Measurements from ENCODE around the gene SLC7A8. TPM values are rescaled to one million over a fixed set of nuclear protein-coding genes. Genes with fewer than 3 reads are reported as not detected.

SLC7A8 gene
- total RNA-seq, 1 donor from 2014 or later: 62.3 TPM

DNA sequence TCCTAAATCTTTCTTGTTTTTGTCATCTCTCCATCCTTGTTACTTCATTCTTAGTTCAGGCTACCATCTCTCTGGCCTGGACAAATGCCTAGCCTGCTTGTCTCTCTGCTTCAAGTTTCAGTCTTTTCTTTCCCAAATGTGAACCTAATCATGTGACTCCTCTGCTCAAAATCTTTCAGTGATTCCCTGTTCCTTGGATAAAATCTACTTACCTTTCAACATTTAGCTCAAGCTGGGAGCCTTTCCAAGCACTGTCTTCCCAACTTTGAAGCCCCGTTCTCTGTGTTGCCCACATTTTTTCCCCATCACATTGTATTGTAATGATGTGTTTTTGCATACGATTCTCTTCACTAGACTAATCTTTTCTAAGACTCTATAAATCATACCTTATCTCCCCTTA is 24.7 kb downstream of the SLC7A8 start:
- Mint-ChIP-seq H3K27me3 (ENCODE audit: low read depth) (no peaks in the 10 kb centered on the region), H3K36me3 (peaks cover 11% of the 10 kb centered on the region), H3K9me3 (no peaks in the 10 kb centered on the region), H3K4me3 (no peak overlapping the region), H3K4me1 (peaks cover 56% of the 10 kb centered on the region), H3K27ac (peak overlapping the region; percentile 32)
- TF ChIP-seq, protein P1, sequence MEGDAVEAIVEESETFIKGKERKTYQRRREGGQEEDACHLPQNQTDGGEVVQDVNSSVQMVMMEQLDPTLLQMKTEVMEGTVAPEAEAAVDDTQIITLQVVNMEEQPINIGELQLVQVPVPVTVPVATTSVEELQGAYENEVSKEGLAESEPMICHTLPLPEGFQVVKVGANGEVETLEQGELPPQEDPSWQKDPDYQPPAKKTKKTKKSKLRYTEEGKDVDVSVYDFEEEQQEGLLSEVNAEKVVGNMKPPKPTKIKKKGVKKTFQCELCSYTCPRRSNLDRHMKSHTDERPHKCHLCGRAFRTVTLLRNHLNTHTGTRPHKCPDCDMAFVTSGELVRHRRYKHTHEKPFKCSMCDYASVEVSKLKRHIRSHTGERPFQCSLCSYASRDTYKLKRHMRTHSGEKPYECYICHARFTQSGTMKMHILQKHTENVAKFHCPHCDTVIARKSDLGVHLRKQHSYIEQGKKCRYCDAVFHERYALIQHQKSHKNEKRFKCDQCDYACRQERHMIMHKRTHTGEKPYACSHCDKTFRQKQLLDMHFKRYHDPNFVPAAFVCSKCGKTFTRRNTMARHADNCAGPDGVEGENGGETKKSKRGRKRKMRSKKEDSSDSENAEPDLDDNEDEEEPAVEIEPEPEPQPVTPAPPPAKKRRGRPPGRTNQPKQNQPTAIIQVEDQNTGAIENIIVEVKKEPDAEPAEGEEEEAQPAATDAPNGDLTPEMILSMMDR (IDR thresholded peaks at IDR 0.05; ENCODE audit: unreplicated experiment): no peak
- DNase-seq (ENCODE audit: low spot score in 2 of 2, unreplicated experiment in 2 of 2): no peak

DNA sequence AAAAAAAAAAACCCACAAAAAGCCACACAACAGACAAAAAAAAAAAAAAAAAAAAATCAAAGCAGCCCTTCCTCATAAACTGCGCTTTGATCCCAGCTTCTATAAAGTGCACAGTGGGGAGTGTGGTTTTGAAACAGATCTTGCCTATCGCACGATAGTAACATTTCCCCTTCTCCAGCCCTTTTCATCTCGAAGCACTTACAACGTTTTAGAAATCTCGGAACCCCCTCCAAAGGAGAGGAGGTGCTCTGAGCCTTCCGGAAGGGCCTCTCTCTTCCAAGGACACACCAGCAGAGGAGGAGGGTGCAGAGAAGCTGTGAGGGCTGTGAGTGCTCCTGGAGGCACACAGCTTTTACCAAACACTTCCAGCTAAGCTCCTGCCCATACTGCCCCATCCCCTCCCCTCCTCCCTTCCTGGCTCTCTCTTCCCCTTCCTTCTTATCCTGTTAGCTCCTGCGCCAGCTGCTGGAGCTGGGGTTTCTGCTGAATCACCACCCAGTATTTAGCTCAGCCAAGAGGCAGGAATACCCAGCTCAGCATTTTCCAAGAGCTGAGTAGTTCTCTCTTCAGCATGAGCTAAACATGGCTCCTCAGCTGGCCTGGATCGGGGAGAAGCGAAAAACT is 28.4 kb downstream of the SLC7A8 start:
- Mint-ChIP-seq H3K27ac (peak overlapping the region; percentile 88), H3K4me3 (peak overlapping the region; percentile 15), H3K4me1 (peaks cover 45% of the 10 kb centered on the region), H3K9me3 (no peaks in the 10 kb centered on the region), H3K27me3 (ENCODE audit: low read depth) (no peaks in the 10 kb centered on the region), H3K36me3 (peaks cover 11% of the 10 kb centered on the region)
- no peak for DNase-seq (ENCODE audit: low spot score in 2 of 2, unreplicated experiment in 2 of 2)
- TF ChIP-seq, protein P1 (IDR thresholded peaks at IDR 0.05; ENCODE audit: unreplicated experiment): no peak

DNA sequence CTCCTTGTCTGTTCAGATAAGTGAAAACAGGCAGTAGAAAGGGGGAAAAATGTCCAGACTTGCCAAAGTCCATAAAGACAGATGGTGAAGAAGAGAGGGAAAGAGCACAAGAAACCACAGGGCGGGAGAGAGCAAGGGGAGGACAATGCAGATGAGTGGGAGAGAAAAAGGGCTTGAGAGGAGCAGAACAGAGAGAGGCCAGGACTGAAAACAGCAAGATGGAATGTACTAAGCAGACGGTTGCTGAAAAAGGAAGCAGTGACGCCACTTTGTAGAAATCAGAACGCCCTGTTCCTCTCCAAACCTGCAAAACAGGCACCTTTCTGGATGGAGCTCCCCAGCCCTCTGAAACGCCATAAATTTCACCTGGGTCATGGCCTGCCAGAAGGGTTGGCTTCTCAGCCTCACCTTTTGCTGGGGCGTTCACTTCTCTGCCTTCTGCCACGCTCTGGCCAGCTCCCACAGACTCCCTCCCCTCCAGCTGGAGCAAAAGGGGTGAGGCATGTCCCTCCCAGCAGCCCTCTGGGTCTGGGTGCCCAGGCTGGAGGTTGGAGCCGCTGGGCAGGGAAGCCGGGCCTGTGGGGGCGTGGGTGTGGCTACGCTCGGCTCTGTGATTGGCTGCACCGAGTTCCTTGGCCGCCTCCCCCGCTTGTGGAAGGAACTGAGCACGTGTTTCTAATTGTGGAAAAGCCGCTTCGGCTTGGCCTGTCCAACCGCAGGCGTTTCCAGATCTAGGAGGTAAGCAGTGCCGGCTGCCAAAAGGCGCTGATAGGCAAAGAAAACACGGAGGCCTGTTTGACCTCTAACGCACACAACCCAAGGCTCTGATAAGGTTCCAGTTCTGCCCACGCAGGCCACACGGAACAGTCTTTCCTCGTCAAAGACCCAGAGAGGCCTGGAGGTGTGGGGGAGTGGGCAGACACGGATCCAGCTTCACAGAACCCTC is 29.3 kb downstream of the SLC7A8 start:
- TF ChIP-seq, protein P1 (IDR thresholded peaks at IDR 0.05; ENCODE audit: unreplicated experiment): no peak
- H3K4me1 Mint-ChIP-seq: peaks cover 38% of the 10 kb centered on the region
- peak overlapping the region; percentile 4 for H3K4me3 Mint-ChIP-seq
- H3K27me3 Mint-ChIP-seq (ENCODE audit: low read depth): no peaks in the 10 kb centered on the region
- DNase-seq (ENCODE audit: low spot score in 2 of 2, unreplicated experiment in 2 of 2): peak; percentile 35 to 48
- no peaks in the 10 kb centered on the region for H3K9me3 Mint-ChIP-seq
- H3K36me3 Mint-ChIP-seq: peaks cover 14% of the 10 kb centered on the region
- H3K27ac Mint-ChIP-seq: peak overlapping the region; percentile 88

DNA sequence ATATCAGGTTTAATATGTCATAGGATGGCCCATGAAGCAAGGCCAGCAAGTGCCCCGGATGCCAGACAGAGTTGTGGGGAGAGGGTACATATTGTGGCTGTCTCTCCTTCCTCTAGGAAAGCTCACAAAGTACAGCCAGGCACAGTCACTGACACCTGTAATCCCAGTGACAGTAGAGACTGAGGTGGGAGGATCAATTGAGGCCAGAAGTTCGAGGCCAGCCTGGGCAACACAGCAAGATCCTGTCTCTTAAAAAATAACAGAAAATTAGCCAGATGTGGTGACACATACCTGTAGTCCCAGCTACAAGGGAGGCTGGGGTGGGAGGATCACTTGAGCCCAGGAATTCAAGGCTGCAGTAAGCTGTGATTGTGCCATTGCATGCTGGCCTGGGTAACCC is 32.1 kb downstream of the SLC7A8 start:
- TF ChIP-seq, protein P1 (IDR thresholded peaks at IDR 0.05; ENCODE audit: unreplicated experiment): no peak
- Mint-ChIP-seq H3K27me3 (ENCODE audit: low read depth) (no peaks in the 10 kb centered on the region), H3K27ac (no peak overlapping the region), H3K9me3 (peaks cover 5% of the 10 kb centered on the region), H3K36me3 (peaks cover 19% of the 10 kb centered on the region), H3K4me1 (peaks cover 37% of the 10 kb centered on the region), H3K4me3 (no peak overlapping the region)
- no peak for DNase-seq (ENCODE audit: low spot score in 2 of 2, unreplicated experiment in 2 of 2)

DNA sequence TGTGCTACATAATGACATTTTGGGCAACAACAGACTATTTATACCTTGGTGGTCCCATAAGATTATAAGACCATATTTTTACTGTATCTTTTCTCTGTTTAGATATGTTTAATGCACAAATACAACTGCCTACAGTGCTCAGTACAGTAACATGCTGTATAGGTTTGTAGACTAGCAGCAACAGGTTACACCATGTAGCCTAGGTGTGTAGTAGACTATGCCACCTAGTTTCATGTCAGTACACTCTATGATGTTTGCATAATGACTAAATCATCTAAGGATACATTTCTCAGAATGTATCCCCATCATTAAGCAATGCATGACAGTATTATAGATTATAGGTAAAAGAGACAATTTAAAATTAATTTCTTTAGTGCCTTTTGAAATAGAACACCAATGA is 33.7 kb downstream of the SLC7A8 start:
- peaks cover 21% of the 10 kb centered on the region for H3K36me3 Mint-ChIP-seq
- TF ChIP-seq, protein P1 (IDR thresholded peaks at IDR 0.05; ENCODE audit: unreplicated experiment): no peak
- no peak overlapping the region for H3K27ac Mint-ChIP-seq
- no peak for DNase-seq (ENCODE audit: low spot score in 2 of 2, unreplicated experiment in 2 of 2)
- no peaks in the 10 kb centered on the region for H3K27me3 Mint-ChIP-seq (ENCODE audit: low read depth)
- no peak overlapping the region for H3K4me3 Mint-ChIP-seq
- peaks cover 5% of the 10 kb centered on the region for H3K9me3 Mint-ChIP-seq
- peaks cover 36% of the 10 kb centered on the region for H3K4me1 Mint-ChIP-seq
